Posterior vena cava (tissue), 2 donors: ENCODE measurements around the gene GPR82. TPM values are rescaled to one million over a fixed set of nuclear protein-coding genes. Genes with fewer than 3 reads are reported as not detected.
"Not testable (repeated sequence)": the region's sequence is repeated elsewhere in the genome, so short reads cannot be mapped to it uniquely, and the experiment has no call there.

Experiments used
- DNase-seq: peaks from one replicate; pipeline ENCODE4 v3.0.0-alpha.2; 2020; ENCODE audit warnings: low spot score
- intact Hi-C, 2 donors: fragments of 100-400 bp; cut with DNase I; formaldehyde crosslinking; loops; one replicate each; pipeline versions ENCODE4 v1.14.1 to v1.14.2; 2022 to 2023
- total RNA-seq, 2 donors: library from RNA; stranded (reverse); fragmentation: NEBNext Ultra II Directional; extraction: Animal tissue kit (Norgen Biotek cat#: 25700); gene quantifications; one replicate each; pipeline ENCODE4 v1.2.1, GENCODE V29; 2021
- donor health status: DM: yes; HTN: yes; CAD: no.
- donor health status: DM: yes; HTN: yes; CAD: no.

GPR82 gene
- total RNA-seq, 2 donors from 2014 or later = 0.19 to 0.37 TPM

DNA sequence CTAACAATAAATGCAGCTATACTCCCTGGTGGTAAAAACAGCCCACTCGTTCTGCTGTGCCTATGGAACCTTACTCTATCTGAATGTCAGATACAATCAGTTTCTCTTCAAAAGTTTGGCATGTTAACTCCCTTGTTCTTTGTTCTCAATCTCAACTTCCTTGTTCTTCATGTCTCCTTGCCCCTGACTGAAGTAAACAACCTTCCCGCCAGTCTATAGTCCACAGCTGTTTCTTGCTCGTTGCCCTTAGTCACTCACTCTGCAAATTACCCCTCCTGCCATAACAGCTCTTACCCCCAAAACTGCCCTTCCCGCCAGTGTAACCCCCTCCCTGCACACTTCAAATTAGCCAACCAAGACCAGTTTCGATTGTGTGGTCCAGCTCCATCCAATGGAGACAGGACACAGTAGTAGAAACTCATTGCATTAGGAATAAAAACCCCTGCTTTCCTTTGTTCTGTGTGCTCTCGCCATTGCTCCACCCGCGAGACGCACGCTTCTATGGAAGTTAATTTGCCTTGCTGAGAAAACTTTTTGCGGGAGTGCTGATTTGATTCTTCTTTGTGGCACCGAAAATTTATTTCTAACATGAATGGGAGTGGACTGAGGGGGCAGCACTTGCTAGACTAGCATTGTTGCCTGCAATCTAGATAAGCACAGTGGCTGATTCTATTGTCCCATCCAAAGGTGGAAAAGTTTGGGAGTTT lies 7.1 kb upstream of the GPR82 start:
- no peak for DNase-seq
- intact Hi-C loops = no loop called here

DNA sequence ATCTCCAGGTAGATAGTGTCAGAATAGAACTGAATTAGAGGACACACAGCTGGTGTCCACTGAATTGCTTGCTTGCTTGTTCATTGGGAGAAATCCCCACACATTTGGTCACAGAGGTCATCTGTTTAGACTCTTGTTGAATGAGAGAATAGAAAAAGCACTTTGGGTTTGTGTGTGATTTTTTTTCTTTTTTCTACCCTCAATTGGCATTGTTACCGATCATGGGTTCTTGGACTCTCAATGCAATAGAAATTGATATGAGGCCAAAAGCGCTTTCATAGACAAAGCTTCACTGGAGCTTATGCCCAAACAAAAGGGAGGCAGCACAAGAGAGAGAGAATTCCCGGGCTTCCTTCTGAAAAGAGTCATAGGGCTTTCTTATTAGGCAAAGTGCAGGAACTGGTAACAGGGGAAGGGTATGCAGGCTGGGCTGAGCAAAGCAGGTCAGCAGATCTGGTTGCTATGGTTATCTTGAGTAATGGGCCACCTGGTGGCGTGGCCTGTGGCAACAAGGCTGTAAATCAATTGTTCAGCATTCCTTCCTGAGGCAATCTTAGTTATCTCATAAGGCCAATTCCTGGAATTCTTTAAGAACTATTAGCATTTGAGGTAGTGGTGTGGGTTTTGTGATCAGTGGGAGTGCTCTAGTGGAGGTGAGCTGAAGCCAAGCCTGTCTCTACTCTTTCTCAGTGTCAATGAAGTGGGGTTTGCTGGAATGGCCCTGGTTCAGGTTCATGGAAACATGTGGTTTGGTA lies 5.3 kb upstream of the GPR82 start:
- no peak for DNase-seq
- intact Hi-C loops = no loop called here

DNA sequence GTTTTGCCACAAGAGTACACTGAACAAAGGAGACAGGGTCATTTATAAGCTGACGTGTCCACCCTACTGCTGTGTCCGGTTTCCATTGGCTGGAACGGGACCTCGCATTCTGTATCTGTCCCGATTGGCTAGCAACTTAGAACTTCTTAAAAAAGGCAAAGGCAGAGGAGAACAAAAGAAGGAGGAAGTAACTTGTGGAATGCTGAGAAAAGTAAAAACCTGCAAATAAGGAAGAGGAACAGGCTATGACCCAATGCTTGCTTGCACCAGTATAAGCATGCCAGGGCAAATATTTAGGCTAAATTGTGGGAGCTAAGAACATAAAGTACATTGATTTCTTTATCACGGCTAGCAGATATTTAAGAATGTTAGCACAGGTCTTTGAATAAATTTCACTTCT lies 4.4 kb upstream of the GPR82 start:
- intact Hi-C loops, DNase-seq: not testable (repeated sequence)

DNA sequence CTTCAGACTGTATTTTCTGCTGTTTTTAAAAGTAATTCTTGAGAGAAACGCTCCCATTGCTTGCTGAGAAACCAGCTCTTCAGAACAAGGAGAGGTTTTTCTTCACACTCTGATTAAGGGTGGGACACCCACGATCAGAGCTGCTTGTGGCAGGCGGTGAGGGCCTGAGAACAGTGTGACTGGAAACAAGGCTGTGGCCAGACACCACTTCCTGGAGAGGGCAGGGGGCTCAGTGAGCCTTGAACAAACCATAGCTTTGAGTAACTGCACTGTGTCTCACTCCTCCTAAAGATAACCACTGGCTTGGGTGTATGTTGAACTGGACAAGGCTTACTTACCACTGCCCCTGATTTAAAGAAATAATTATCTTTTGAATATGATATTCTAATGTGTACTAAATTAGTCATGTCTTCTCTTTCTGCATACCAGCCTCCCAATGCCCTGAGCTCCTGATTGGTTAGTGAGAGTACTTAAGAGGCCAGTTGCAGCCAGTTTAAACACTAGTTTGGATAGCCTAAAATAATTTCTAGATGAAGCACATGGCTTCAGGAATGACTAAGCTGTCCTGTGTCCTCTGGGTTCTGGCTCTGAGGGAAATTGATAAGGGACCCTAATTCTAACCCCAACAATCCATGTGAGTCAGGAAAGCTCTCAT lies 3.7 kb upstream of the GPR82 start:
- intact Hi-C loops = no loop called here
- no peak for DNase-seq

DNA sequence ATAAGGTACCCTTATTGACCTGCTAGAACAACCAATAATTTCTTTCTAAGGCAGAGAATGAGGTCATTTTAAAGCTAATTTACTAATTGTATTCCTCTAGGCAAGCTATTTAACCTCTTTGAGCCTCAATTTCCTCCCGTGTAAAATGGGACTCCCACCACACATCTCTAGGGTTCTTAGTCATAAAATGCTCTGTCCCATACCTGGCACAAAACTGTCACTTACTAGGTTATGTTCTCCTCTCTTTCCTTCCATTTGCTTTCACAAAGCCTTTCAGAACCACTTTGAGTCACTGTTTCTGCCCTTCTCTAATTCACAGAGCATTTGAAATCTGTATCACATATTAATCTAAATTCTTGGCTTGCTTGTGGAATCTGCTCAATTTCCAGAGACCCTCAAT lies 2.4 kb upstream of the GPR82 start:
- intact Hi-C loops = no loop called here
- no peak for DNase-seq

DNA sequence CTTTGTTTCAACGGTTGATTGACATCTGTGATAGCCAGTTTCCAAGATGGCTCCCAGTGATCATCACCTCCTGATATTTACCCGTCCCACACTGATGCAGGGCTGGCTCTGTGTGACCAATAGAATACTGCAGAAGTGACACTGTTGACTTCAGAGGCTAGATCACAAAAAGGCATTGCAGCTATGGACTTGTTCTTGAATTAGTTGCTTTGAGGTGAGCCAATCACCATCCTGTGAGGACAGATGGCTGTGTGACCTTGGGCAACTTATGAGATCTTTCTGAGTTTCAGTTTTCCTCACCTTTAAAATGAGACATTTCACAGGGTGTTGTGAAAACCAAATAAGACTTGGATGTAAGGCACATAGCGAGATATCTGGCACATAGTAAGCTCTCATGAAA lies 1.8 kb upstream of the GPR82 start:
- intact Hi-C loops = no loop called here
- DNase-seq = no peak

DNA sequence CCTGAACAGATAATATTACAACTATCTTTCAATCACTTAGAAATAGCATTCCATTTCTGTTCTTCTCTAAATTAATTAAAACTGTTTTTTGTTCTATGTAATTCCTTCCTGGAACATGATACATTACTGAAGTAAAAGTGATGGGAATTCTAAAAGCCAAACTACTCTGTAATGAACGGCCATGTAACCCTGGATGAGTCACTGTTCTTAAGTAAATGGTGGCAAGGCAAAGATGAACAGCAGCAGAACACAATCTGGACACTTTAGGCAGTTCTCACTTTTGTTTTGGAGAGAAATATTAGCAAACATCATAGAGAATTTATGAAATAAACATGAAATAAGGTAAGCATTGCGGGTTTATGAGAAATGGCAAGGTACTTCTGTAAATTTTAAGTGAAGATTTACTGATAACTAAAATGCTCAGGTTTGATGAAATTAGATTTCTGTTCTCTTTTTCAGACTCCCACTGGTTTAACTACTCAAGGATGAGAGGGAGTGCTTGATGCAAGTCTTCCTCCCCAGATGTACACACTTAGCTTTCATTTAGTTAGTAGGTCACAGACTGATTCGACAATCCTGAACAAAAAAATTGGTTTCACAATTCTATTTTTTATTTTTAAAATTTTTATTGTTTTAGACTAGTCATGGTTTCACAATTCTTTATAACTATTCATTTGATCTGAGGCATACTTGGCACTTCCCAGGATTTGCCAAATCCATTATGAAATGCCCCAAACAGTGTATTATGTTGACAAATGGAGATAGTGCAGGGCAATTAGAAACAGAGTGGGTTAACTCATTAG lies 964 bp upstream of the GPR82 start:
- intact Hi-C loops = no loop called here

DNA sequence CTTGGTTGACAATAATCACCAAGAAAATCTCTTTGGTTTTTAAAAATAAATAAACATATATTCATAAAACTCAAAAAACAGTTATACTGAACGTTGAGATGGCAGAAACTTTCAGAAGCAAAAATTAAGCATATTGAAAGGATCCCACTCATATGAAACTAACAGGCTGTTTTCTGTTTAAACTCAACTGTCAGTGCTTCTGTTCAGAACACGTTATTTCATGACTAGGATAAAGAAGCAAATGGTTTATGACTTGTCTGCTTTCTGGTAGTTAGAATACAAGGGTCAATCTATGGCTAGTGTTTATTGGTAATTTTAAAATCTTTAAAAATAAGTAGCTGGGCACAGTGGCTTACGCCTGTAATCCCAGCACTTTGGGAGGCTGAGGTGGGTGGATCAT lies 4.1 kb downstream of the GPR82 start:
- no peak for DNase-seq
- intact Hi-C loops = no loop called here

More for the DNA sequence above, 964 bp upstream of the GPR82 start:
- DNase-seq = no peak

DNA sequence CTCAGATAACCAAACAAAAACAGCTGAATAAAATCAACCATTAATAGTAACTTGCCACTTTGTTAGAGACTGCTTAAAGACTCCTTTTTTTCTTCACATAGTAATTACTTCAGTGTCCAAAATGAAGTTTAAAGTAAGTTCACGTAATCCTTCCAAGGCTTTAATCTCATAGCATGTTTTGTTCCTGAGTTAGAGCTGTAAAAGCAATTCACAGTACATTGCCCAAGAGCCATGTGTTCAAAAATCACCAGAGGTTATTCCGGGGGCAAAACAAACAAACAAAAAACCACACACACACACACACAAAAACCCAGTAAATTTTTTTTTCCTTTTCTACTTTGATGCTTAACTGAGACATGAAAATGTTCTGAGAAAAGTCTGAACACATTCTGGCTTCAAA lies 6.1 kb downstream of the GPR82 start:
- DNase-seq = no peak
- intact Hi-C loops = no loop called here

DNA sequence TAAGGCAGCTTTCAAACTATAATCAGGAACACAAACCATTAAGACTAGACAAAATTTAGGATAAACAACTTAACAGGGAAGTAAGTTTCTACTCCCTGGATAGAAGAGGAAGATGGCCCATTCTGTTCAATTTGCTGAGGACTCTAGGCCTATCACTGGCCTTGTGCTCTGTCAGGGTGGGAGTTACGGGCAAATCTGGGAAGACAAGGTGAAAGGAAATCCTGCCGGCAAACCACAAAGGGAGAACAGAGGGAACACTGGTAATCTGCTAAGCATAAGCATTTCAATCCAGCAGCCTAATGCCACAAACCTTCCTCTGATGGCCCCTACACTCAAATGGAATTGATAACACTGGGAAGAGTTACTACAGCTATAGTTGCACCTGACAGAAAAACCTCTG lies 8.3 kb downstream of the GPR82 start:
- intact Hi-C loops = no loop called here
- no peak for DNase-seq

DNA sequence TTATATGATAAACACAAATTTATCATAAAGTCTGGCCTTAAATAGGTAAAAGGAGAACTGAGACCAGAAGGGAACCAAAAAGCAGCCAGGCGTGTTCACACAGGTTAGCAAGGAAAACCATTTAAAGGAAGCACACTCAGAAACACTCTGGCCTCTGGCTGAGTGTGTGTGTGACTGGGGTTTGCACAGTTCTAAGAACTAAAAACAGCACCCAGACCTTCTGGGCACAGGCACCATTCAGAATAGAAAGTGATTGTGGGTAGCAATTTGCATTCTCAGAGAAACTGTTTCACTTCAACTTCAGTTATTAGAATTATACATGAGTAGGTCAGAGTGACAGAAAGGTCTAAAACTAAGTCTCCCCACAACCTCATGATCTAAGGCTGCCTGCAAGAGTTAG lies 10.0 kb downstream of the GPR82 start:
- no peak for DNase-seq
- intact Hi-C loops = no loop called here

DNA sequence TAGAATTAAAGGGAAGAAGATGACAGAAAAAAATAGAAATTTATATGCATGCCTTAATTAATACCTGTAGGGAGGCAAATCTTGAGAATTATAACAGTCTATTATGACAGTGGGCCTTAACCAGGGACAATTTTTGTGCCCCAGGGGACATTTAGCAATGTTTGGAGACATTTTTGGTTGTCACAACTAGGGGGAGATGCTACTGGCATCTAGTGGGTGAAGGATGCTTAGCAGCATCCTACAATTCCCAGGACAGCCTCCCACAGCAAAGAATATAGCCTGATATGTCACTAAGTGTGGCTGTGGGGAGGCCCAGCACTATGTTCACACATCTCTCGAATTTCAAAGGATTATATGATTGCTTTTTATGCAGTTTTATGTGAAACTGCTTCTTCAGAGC lies 10.5 kb downstream of the GPR82 start:
- intact Hi-C loops = no loop called here

DNA sequence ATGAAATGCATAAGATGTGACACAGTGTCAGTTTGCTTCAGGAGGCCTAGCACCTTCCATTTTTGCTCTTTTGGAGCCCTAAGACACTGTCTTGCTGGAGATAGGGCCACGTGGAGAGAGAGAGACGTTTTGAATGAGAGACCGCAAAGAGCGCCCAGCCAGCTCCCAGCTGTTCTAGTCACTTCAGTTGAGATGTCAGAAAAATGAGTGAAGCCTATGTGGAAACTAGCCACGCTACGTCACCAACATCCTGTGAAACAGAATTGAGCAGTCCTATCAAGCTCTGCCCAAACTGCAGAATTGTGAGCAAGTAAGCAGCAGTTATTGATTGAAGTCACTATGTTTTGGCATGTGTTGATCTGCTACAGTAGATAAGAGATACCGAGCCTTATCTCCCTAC lies 13.1 kb downstream of the GPR82 start:
- intact Hi-C loops = no loop called here
- DNase-seq = no peak

More for the DNA sequence above, 10.5 kb downstream of the GPR82 start:
- no peak for DNase-seq

DNA sequence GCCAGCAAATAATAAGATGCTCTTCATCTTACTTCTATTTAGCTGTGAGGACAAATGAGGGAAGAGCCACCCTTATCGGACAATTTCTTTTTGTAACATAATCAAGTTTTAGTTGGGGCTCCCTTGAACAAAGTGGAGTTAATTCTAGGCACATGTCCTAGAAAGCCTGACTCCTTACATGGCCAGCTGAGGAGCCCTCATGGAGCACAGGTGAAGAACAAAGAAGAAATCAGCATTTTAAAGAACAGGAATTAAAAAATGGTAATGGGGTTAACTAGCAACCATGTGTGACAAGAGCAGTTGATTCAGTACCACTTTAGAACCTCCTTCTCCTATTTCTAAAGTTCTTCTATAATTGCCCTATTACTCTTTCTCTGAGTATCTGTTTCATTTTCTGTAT lies 15.9 kb downstream of the GPR82 start:
- intact Hi-C loops = no loop called here
- DNase-seq = no peak

DNA sequence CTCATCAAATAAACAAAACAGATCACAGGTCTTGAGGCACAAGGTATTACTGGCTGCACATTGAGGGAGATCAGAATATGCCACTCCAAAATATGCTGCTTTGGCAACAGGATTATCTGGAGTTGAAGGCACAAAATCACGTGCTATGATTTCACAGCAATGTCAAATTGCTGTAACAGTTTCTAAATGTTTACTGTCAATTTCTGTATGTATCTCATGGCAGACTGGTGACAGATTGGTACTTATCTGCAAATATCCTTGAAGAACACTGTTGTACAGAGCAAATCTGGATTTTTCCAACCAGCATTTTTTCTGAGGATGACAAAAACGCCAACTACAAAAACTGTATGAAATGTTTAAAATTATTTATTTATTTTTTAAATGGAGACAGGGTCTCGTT lies 26.7 kb downstream of the GPR82 start:
- intact Hi-C loops = no loop called here
- DNase-seq = no peak

DNA sequence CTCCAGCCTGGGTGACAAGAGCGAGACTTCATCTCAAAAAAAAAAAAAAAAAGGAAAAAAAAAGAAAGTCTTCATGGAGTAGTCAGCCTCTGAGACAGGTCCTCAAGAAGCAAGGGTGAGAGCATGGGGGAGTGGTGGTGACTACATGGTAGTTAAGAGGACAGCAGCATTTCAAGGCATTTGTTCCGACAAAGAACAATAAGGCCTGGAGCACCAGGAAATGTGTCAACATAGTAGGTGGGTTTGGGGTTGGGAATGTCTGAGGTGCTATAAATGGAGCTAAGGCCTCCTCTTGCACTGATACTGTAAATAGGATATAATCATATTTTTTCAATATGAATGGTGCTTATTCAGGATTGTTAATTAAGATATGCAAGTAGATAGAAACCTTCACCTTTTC lies 34.4 kb downstream of the GPR82 start:
- no peak for DNase-seq
- intact Hi-C loops = no loop called here

DNA sequence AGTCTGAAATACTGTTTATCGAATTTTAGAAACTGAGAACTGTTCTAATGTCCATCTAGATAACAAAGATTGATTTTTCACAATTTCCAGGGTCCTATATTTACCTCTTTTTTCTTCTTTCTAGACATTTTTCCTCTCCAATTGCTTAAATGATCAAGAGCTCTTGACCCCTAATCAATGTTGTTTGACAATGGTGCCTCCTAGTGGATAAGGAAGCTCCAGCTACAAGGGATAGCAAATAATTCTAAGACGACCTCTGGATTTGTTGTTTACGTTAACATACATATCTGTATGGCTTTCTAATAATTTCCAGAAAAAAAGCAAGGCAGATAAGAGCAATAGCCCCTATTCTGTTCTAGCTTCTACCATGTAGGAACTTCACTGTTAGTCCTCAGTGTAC lies 35.8 kb downstream of the GPR82 start:
- intact Hi-C loops = no loop called here

DNA sequence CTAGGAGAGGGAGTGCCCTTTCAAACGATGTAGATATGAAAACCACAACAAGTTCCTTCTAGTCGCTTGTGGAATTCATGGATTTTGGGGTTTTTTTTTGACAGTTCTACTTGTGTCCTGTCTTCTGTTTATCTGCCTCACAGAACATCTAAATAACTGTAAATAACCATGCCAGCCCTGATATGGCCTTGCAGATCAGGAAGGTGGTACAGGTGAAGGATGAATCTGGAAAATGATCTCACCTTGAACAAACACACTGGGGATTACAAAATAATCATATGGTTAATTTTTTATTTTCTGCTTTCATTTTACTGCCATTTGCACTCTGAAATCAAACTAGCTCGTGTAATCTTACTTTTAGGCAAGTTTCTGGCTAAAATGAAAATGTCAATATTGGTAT lies 37.2 kb downstream of the GPR82 start:
- intact Hi-C loops = no loop called here
- no peak for DNase-seq

More for the DNA sequence above, 35.8 kb downstream of the GPR82 start:
- no peak for DNase-seq

DNA sequence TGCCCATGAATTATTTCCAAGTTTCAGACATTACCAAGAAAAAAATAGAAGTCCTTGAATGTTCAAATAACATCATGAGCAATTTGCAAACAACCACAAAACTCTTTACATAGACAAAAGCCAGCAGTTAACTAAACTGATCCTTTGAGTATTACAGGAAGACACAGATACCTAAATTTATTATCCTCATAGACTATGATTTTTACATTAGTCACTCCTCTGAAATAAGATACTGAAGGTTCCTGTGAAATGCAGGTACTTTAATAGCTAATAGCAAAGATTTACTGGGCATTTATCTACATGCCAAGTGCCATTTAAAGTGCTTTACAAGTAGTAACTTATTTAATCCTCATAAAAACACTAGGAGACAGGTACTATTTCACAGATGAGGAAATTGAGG lies 37.7 kb downstream of the GPR82 start:
- intact Hi-C loops = no loop called here
- no peak for DNase-seq

DNA sequence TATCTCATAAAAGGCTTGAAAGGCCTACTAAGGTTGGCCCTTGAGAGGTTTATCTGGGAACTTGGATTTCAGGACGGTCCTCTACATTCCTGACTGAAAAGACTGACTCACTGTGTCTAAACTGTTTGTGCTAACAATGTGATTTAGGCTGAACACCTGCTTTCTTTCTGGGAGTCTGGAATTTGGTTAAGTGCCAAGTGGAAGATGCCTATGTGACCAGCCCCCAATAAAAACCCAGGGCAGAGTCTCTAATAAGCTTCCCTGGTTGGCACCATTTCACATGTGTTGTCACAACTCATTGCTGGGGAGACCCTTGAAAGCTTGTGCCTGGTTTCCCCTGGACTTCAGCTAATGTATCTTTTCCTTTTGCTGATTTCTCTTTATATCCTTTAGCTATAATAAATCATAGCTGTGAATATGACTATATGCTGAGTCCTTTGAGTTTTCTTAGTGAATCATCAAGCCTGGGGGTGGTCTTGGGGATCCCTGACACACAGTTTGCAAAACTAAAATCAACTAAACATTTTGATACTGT lies 55.1 kb downstream of the GPR82 start:
- no peak for DNase-seq
- intact Hi-C loops = no loop called here
